Osteocyte (in vitro differentiated cells): ENCODE results near the gene CPA3. TPM values are rescaled to one million over a fixed set of nuclear protein-coding genes. Genes with fewer than 3 reads are reported as not detected.

Source experiments
- DNase-seq: peaks from one replicate; pipeline ENCODE4 v3.0.0; 2021; ENCODE audit warnings: mixed read lengths; ENCODE audit not compliant: unreplicated experiment; ENCODE audit errors: extremely low spot score
- H3K27ac Mint-ChIP-seq: one replicate; pipeline ENCODE4 v1.8.0; 2021; ENCODE audit warnings: mild to moderate bottlenecking, mixed read lengths; ENCODE audit not compliant: unreplicated experiment
- H3K27me3 Mint-ChIP-seq: one replicate; pipeline ENCODE4 v1.8.0; 2021; ENCODE audit warnings: mixed read lengths; ENCODE audit not compliant: unreplicated experiment
- H3K36me3 Mint-ChIP-seq: one replicate; pipeline ENCODE4 v1.8.0; 2021; ENCODE audit warnings: mixed read lengths; ENCODE audit not compliant: unreplicated experiment
- H3K4me1 Mint-ChIP-seq: one replicate; pipeline ENCODE4 v1.8.0; 2021; ENCODE audit warnings: mixed read lengths; ENCODE audit not compliant: unreplicated experiment
- H3K4me3 Mint-ChIP-seq: one replicate; pipeline ENCODE4 v1.8.0; 2021; ENCODE audit warnings: mild to moderate bottlenecking, moderate library complexity, mixed read lengths; ENCODE audit not compliant: unreplicated experiment
- H3K9me3 Mint-ChIP-seq: one replicate; pipeline ENCODE4 v1.8.0; 2021; ENCODE audit warnings: mixed read lengths; ENCODE audit not compliant: unreplicated experiment
- CTCF ChIP-seq: fragments of 200-600 bp; sonication (generic); IDR thresholded peaks from 2 replicates; pipeline ENCODE4 v1.5.0; 2021; ENCODE audit warnings: antibody characterized with exemption, mild to moderate bottlenecking, moderate library complexity
- total RNA-seq: library from RNA; stranded (reverse); gene quantifications from 2 replicates; pipeline ENCODE4 v1.2.1, GENCODE V29; 2021

Gene CPA3
- total RNA-seq, 1 donor from 2014 or later = not detected

DNA sequence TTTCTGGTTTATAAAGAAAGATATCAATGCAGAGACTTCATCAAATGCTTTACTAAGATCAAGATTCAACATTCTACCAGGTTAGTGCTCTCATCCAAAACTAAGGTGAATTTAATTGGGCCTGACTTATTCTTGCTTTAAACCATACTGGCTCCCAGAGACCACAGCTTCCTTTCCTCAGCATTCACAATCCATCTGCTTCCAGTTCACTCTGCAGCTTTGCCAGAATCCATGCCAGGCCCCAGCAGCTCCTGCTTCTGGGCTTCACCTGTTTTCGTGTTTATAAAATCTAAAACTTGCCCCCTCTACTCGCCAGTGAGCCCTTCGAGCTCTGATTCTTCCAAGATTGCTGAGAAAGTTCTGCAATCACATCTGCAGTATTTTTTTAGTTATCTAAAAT lies 35.2 kb upstream of the CPA3 start:
- H3K27ac Mint-ChIP-seq = no peak overlapping the region
- no peaks in the 10 kb centered on the region for H3K9me3 Mint-ChIP-seq
- TF ChIP-seq CTCF = no peak
- no peaks in the 10 kb centered on the region for H3K36me3 Mint-ChIP-seq
- H3K4me1 Mint-ChIP-seq = no peaks in the 10 kb centered on the region
- DNase-seq = no peak
- H3K27me3 Mint-ChIP-seq = no peaks in the 10 kb centered on the region
- H3K4me3 Mint-ChIP-seq = no peak overlapping the region

DNA sequence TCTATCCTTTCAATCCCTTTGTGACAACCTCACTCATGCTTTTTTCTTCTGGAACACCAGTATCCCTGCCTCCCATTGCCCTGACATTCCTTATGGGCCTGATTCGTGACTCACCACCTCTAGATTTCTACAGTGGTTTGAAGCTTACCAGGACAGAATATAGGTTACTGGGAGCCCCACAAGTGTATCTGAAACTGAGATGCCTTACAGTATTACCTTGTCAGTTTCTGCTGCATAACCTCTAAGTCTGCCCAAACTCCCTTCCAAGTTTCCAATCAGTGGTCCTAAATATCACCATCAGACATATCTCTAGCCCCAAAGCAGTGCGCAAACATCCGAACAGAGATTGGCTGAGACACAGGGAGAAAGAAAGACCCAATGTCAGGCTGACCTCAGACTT lies 31.9 kb upstream of the CPA3 start:
- no peak for TF ChIP-seq CTCF
- no peak overlapping the region for H3K4me3 Mint-ChIP-seq
- no peaks in the 10 kb centered on the region for H3K9me3 Mint-ChIP-seq
- no peak for DNase-seq
- no peak overlapping the region for H3K27ac Mint-ChIP-seq
- H3K27me3 Mint-ChIP-seq = peaks cover 4% of the 10 kb centered on the region
- no peaks in the 10 kb centered on the region for H3K36me3 Mint-ChIP-seq
- no peaks in the 10 kb centered on the region for H3K4me1 Mint-ChIP-seq

GRCh38 chr3:148839805-148840204 lies 25.3 kb upstream of the CPA3 start:
- TF ChIP-seq CTCF = no peak

GRCh38 chr3:148840451-148840850 lies 24.6 kb upstream of the CPA3 start:
- TF ChIP-seq CTCF = no peak
- no peak for DNase-seq
- H3K9me3 Mint-ChIP-seq = no peaks in the 10 kb centered on the region
- H3K4me3 Mint-ChIP-seq = no peak overlapping the region
- peaks cover 2% of the 10 kb centered on the region for H3K27me3 Mint-ChIP-seq
- no peaks in the 10 kb centered on the region for H3K36me3 Mint-ChIP-seq
- H3K4me1 Mint-ChIP-seq = no peaks in the 10 kb centered on the region
- H3K27ac Mint-ChIP-seq = no peak overlapping the region

More at GRCh38 chr3:148839805-148840204, 25.3 kb upstream of the CPA3 start:
- Mint-ChIP-seq H3K9me3 (no peaks in the 10 kb centered on the region), H3K4me1 (no peaks in the 10 kb centered on the region), H3K27me3 (peaks cover 4% of the 10 kb centered on the region), H3K36me3 (no peaks in the 10 kb centered on the region), H3K4me3 (no peak overlapping the region), H3K27ac (no peak overlapping the region)
- DNase-seq = no peak

DNA sequence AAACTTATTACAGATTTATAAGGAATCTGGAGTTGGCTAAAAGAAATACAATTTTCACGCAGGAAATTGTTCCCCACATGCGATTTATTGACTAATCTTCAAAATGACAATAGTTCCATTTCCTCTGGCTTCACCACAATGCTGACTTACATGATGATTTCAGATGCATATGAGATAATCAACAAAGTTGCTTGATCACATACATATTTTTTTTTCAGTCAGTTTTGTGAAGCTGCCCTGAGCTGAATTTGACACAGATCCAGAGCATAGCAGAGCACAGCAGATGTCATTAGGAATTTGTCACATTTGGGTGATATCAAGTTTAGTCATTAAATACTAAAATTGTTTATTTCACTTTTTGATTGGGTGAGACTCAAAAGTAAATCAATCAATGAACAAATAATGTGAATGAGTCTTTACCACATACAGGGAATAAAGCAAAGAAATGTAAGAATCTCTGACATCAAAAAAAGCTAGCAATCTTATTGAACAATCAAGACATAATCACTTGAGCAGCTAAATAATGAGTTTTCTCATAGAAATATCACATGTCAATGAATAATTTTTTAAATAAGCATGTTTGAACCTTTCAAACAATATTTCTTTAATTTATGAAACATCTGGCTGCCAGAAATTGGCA lies 19.2 kb upstream of the CPA3 start:
- Mint-ChIP-seq H3K36me3 (no peaks in the 10 kb centered on the region), H3K4me1 (no peaks in the 10 kb centered on the region), H3K27ac (no peak overlapping the region), H3K4me3 (no peak overlapping the region), H3K27me3 (peaks cover 4% of the 10 kb centered on the region), H3K9me3 (no peaks in the 10 kb centered on the region)
- no peak for DNase-seq
- no peak for TF ChIP-seq CTCF
